ENCODE data around the gene ARHGAP28.

- TF ChIP-seq CTCF (IDR thresholded peaks at IDR 0.05) (no peak), POLR2A (IDR thresholded peaks at IDR 0.05) (no peak)
These were observed 688 bp upstream of the ARHGAP28 start for GRCh38 chr18:6728809-6729246.

Data from right lobe of liver (tissue), 4 donors.